Fibroblast of the aortic adventitia (primary cell): ENCODE measurements around the gene SEMA4D. TPM values are rescaled to one million over a fixed set of nuclear protein-coding genes. Genes with fewer than 3 reads are reported as not detected.
A peak's percentile ranks its signal among the peaks of the same experiment; 100 is the strongest.

Experiments
- DNase-seq: peaks from one replicate; pipeline ENCODE4 v3.0.0-alpha.2; 2010; ENCODE audit warnings: low read depth
- H3K4me3 ChIP-seq: 2 replicates; pipeline ENCODE4 v1.5.1; 2011; ENCODE audit warnings: low read depth, mild to moderate bottlenecking, control low read depth, low read length, moderate library complexity
- total RNA-seq: library from RNA; depleted of rRNA; stranded (reverse); fragments of >200 nt; gene quantifications from 2 replicates; pipeline ENCODE4 v1.2.3, GENCODE V29; 2012; ENCODE audit warnings: low replicate concordance
- TF ChIP-seq, protein P1 (sequence below): IDR thresholded peaks from 2 replicates; pipeline ENCODE4 v1.5.1; 2011; ENCODE audit warnings: mild to moderate bottlenecking, low read length, control low read depth, inconsistent platforms; ENCODE audit not compliant: insufficient read depth

Gene SEMA4D
- total RNA-seq, 1 donor: 0.36 TPM

DNA sequence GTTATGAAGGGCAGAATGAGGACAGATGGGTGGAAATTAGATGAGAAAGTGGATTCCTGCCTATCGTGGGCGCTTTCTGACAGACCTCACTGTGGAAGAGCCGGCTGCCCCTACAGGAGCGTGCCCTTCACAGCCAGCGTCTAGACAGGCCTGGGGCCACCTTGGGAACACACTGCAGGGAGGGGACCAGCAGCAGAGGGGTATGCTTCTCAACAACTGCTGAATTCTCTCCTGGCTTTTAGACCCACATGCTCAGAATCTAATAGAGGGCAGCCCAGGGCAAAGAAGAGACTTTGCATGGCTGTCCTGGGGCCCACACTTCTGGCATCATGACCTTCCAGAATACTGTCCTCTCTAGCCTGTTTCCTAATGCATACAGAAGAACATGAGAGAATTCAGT, 2.1 kb upstream of the SEMA4D start:
- DNase-seq: no peak
- TF ChIP-seq, protein P1, sequence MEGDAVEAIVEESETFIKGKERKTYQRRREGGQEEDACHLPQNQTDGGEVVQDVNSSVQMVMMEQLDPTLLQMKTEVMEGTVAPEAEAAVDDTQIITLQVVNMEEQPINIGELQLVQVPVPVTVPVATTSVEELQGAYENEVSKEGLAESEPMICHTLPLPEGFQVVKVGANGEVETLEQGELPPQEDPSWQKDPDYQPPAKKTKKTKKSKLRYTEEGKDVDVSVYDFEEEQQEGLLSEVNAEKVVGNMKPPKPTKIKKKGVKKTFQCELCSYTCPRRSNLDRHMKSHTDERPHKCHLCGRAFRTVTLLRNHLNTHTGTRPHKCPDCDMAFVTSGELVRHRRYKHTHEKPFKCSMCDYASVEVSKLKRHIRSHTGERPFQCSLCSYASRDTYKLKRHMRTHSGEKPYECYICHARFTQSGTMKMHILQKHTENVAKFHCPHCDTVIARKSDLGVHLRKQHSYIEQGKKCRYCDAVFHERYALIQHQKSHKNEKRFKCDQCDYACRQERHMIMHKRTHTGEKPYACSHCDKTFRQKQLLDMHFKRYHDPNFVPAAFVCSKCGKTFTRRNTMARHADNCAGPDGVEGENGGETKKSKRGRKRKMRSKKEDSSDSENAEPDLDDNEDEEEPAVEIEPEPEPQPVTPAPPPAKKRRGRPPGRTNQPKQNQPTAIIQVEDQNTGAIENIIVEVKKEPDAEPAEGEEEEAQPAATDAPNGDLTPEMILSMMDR: no peak
- no peak overlapping the region for H3K4me3 ChIP-seq

DNA sequence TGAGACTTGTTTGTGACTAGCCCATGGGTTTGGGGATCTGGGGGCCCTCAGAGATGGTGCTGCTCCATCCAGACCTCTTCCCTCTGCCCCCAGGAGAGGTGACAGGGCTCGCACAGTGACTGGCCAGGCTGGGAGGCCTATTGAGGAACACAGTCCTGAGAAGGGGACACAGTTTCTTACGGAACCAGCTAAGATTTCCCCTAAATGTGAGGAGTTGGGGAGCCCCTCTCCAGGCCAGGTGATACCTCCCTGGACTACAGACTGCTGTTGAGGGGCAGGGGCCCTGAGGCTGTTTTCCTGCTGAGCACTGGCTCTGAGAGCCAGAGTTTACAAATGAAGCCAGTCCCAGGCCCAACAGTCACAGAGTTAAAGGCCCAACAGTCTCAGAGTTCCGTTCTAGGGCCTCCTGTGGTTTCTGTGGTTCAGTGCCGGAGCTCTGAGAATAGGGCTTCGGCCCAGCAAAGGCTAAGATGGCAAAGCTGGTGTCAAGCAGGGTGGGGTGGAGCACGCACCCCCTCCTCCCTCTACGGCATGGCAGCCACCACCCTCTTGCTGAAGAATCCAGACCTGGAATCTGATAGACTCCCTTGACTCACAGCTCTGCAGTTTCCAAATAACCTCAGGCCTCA, 1.1 kb upstream of the SEMA4D start:
- H3K4me3 ChIP-seq: no peak overlapping the region
- TF ChIP-seq, protein P1: no peak
- no peak for DNase-seq

DNA sequence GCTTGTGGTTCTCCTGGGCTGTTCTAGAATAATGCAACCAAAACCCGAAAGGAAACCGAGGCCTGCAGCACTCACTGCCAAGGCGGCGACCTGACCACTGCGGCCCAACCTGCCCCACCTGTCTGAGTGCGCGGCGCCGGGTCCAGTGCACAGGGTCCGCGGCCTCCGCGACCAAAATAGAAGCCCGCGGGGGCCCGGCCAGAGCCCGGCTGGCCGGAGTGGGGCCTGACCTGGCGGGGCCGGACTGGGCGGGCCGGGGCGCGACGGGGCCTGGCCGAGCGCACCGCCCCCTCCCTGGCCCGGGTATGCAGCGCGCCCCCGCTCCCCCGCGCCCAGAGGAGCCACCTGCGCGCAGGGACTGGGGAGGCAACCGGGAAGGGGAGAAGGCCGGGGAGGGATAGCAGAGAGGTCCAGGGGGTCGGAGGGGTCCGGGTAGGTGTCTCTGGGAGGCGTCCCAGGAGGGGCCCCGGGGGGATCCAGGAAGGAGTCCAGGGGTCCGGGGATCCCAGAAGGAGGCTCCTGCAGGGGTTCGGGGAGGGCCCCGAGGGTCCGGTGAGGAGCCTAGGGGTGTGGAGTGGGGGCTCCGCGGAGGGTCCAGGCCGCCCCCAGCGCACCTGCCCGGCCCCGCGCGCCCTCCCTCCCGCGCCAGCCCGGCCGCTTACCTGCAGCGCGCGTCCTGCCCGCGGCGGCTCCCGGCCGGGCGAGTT, 503 bp downstream of the SEMA4D start:
- no peak for DNase-seq
- TF ChIP-seq, protein P1: no peak

DNA sequence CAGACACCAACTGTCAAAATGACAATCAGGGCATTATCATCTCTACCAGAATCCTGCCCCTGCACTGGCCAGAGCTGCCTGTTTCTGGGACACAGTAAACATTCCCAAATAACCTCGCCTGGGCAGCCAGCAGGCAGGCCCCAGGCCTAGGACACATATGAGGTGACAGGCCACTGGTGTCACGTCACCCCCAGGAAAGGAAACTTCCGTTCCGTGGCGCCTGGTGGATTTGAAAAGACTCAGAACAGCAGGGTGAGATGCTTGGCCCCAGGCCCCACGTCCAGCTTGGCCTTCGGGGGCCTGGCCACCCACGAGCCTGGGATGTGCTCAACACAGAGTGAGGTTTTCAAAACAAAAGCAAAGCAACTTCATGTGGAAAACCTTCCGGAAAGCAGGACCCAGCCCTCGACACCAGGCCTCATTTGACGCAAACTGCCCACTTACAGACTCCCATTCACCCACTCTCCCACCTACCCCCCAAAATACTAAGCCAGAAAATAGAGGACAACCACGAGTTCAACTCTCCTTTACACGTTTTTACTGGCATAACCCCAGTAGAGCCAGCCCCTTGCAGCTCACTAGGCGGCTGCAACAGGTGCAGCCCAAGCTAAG, 1.2 kb downstream of the SEMA4D start:
- TF ChIP-seq, protein P1: no peak
- DNase-seq: no peak
- no peak overlapping the region for H3K4me3 ChIP-seq

More for the DNA sequence above, 503 bp downstream of the SEMA4D start:
- H3K4me3 ChIP-seq: peak overlapping the region; percentile 5

DNA sequence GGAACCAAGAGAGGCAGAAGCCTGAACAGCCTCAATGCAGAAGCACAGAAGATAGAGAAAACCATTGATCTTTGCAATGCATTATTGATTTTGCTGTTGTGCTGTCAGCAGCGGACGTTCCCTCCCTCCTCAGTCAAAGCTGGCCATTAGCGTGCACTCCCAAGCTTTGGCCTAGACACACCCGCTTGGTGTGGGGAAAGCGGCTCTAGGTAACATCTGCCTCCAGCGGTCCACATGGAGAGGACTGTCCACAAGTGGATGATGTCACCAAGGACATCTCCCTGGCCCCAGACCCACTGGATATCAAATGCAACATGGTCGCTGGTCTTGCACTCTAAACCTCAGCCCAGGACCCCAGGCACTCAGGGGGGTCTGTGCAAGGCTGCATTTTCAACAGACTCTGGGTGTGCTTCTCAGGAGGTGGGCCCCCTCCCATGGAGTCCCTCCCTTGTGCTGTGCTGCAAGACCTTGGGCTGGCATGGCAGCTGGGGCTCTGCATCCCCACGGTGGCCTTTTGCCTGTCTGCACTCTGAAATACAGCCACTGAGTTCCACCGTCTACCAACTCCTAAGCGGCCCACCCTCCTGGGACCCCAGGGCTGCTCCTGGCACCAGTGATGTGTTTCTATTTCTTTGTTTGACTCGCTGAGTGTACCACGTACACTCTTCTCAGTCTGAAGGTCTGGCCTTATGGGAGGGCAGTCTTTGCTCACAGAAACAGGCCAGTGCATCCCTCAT, 1.9 kb downstream of the SEMA4D start:
- TF ChIP-seq, protein P1: no peak
- DNase-seq: no peak
- H3K4me3 ChIP-seq: no peak overlapping the region

DNA sequence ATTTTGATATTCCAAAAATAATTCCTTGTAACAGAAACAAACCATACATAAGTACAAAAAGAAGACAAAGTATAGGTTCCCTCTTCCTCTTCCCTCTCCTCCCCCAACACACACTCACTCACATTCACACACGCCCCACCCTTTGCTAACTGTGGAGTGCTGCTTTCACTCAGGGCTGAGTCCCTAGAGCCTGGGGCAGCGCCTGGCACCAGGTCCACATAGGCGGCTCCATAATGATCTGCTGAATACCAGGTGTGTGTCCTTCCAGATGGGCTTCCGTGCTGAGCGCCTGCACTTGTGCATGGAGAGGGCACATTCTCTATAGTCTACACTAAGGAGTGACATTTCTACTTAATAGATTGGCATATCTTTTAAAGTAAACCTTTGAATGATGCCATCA, 3.7 kb downstream of the SEMA4D start:
- DNase-seq: no peak

More for the DNA sequence above, 3.7 kb downstream of the SEMA4D start:
- no peak overlapping the region for H3K4me3 ChIP-seq
- TF ChIP-seq, protein P1: no peak
